T1000 (cell line): ENCODE data around the gene ZNF560.
"Not testable (repeated sequence)": the region's sequence is repeated elsewhere in the genome, so short reads cannot be mapped to it uniquely, and the experiment has no call there.

Source experiments
- DNase-seq: peaks from one replicate; lab custom pipeline; 2025; ENCODE audit warnings: mixed read lengths; lab: John Stamatoyannopoulos, UW

ZNF560 gene

GRCh38 chr19:9498183-9498902, at the start of gene ZNF560:
TSS of gene ZNF560 (minus strand) at chr19:9498616. CDS start at chr19:9475313, 23,303 bp downstream.
- DNase-seq, result peak; percentile 90

- no peak for DNase-seq
These were observed 49.5 kb upstream of the ZNF560 start for GRCh38 chr19:9547870-9548269.

DNA sequence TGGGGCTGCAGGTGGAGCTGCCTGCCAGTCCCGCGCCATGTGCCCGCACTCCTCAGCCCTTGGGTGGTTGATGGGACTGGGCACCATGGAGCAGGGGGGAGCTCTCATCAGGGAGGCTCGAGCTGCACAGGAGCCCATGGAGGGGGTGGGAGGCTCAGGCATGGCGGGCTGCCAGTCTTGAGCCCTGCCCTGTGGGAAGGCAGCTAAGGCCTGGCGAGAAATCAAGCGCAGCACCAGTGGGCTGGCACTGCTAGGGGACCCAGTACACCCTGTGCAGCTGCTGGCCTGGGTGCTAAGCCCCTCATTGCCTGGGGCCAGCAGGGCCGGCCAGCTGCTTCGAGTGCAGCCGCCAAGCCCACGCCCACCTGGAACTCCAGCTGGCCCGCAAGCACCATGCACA, 42.9 kb upstream of the ZNF560 start:
- DNase-seq, result not testable (repeated sequence)

DNA sequence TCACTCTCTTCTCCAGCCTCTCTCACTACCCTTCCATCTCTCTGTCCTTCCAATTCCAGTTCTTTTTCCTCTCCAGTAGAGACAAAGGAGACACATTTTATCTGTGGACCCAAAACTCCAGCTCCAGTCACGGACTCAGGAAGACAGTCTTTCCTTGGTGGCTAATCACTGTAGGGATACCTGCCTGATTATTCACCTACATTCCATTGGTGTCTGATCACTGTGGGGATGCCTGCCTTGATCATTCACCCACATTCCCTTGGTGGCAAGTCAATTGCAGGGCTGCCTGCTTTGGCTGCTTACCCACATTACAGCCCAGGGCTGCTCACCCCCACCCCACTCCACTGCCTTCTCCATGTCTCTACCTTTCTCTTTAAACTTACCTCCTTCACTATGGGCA, 41.5 kb upstream of the ZNF560 start:
- not testable (repeated sequence) for DNase-seq

- DNase-seq, result not testable (repeated sequence)
These were observed 40.8 kb upstream of the ZNF560 start for GRCh38 chr19:9539201-9539600.

GRCh38 chr19:9538183-9539058, 40.0 kb upstream of the ZNF560 start, which contains the start of gene ZNF426:
TSS of gene ZNF426 (minus strand) at chr19:9538645. CDS start at chr19:9536232, 2,413 bp downstream.
- peak; percentile 80 for DNase-seq

DNA sequence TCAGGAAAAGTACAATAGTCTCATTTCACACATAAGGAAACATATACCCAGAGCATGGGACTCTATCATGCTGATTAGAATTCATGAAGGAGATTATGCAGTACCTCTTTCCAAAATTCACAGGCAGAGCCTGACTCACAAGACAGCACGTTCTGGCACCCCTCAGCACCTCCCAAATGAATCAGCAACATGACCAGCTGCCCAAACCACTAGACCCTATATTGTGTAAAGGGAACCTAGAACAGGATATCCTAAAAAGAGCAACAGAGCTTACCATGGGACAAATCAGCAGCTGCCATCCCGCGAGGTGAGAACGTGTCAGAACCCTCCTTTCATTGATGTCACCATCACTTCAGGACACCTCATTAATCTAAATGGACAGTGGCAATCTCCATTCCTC, 37.5 kb upstream of the ZNF560 start:
- DNase-seq, result no peak

DNA sequence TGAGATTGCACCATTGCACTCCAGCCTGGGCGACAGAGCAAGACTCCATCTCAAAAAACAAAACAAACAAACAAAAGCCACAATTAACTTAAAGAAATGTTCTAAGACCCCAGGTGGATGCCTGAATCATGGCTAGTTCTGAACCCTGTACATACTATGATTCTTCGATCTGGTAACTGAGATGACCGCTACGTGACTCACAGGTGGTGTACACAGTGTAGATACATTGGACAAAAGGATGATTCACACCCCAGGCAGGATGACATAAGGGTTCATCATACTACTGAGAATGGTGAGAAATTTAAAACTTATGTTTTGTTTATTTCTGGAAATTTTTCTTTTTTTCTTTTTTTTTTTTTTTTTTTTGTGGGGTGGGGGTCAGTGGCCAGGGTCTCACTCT, 33.5 kb upstream of the ZNF560 start:
- peak; percentile 51 for DNase-seq

DNA sequence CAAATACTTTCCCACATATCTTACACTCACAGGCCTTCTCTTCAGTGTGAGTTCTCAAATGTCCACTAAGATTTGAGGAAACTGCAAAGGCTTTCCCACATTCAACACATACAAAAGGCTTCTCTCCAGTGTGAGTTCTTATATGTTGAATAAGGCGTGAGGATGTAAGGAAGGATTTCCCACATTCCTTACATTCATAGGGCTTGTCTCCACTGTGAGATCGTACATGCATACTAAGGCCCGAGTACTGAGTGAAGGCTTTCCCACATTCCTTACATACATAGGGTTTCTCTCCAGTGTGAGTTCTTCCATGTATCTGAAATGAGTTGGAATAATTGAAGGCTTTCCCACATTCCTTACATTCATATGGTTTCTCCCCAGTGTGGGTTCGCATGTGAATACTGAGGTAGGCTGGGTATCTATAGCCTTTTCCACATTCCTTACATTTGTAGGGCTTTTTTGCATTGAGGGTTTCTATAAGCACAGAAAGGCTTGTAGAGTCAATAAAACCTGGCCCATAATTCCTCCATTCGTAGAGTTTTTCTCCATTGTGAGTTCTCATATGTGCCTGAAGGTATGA, 30.4 kb upstream of the ZNF560 start:
- no peak for DNase-seq

DNA sequence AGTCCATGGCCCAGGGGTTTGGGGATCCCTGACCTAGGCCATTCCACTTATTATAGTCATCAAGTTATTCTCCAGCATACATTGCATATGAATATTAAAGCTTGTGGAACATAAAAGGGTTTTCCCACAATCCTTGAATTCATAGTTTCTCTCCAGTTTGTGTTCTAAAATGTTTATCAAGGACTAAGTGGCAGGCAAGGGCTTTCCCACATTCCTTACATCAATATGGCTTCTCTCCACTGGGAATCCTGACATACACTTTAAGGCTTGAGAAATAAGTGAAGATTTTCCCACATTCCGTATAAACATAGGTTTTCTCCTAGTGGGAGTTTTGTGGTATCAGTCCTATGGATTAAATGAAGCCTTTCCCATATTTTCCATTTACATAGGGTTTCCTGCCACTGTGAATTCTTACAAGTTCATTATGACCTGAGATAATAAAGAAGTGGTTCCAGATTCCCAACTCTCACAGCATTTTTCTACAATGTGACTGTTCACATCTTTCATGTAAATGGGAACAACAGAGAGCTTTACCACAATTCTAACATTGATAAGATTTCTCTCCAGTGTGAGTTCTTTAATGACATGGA, 25.6 kb upstream of the ZNF560 start:
- no peak for DNase-seq

DNA sequence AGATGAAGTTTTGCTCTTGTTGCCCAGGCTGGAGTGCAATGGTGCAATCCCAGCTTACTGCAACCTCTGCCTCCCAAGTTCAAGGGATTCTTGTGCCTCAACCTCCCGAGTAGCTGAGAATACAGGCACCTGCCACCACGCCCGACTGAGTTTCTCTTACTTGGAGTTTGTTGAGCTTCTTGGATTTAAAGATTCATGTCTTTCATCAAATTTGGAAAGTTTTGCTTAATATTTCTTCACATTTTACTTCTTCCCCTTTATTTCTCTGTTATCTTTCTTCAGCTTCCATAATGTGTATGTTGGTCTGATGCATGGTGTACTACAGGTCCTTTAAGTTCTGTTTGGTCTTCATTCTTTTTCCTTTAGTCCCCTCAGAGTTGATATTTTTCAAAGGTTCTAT, 8.9 kb upstream of the ZNF560 start:
- no peak for DNase-seq

DNA sequence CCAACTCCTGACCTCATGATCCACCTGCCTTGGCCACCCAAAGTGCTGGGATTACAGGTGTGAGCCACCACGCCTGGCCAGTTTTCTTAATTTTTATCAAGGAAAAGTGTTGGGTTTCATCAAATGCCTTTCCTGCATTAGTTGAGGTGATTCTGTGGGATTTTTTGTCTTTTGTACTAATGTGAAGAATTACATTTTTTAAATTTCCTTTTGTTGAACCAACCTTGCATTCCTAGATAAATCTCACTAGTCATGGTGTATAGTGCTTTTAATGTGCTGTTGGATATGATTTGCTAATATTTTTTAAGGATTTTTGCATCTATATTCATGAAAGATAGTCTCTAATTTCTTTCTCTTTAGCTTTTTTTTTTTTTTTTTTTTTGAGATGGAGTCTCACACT, 2.4 kb upstream of the ZNF560 start:
- DNase-seq, result no peak

DNA sequence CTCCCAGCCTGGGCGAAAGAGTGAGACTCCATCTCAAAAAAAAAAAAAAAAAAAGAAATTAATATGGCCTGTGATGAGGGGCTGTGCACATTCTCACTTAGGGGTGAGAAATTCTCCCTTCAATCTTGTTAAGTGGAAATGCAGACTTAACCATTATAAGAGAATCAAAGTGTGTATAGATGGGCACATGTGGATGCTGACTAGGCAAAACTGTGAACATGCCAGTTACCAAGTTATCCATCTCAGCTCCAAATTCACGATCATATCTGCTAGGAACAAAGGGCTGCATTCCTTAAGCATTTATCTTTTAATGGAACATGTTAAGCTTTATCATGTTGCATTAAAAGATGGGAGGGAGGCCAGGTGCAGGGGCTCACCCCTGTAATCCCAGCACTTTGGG, 4.3 kb downstream of the ZNF560 start:
- DNase-seq, result no peak

GRCh38 chr19:9487016-9487415, 11.4 kb downstream of the ZNF560 start:
- DNase-seq, result no peak

DNA sequence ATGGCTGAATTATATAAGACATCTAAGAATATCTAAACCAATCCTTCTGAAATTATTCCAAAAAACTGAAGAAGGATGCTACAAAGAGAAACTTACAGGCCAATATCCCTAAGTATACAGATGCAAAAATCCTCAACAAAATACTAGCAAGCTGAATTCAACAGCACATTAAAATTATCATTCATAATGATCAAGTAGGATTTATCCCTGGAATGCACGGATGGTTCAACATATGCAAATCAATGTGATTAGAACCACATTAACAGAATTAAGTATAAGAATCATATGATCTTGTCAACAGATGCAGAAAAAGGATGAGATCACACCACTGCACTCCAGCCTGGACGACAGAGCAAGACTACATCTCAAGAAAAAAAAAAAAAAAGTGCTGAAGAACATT, 13.3 kb downstream of the ZNF560 start:
- no peak for DNase-seq

- DNase-seq, result no peak
These were observed 23.4 kb downstream of the ZNF560 start for GRCh38 chr19:9474975-9475374.

GRCh38 chr19:9467161-9467560, 31.3 kb downstream of the ZNF560 start:
- no peak for DNase-seq

GRCh38 chr19:9461938-9462337, 36.5 kb downstream of the ZNF560 start:
- DNase-seq, result no peak

GRCh38 chr19:9456018-9456689, 42.3 kb downstream of the ZNF560 start:
- no peak for DNase-seq

GRCh38 chr19:9453953-9454352, 44.5 kb downstream of the ZNF560 start:
- DNase-seq, result no peak

- DNase-seq, result no peak
These were observed 53.4 kb downstream of the ZNF560 start for GRCh38 chr19:9445037-9445436.

DNA sequence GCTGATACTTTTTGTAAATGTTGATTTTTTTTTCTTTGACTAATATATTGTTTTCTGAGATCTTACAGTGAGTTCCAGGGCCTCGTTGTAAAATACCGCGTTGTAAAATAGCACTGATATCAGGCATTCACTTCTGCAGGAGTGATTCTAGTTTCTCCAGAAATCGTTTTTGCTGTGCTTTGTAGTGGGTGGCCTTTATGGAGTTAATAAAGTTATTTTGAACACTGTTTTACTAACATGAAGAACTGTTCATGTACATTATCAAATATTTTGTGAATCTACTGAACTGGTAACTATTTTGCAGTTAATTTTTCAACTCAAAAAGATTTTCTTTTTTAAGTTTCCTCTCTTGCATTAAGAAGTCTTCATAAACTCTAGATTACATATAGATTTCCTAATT, 62.1 kb downstream of the ZNF560 start:
- DNase-seq, result no peak
